WTC11 (cell line): ENCODE measurements around the gene MITF. TPM values are rescaled to one million over a fixed set of nuclear protein-coding genes. Genes with fewer than 3 reads are reported as not detected.

Source experiments
- ATAC-seq: fragments of 200-7000 bp; cut with Tn5 transposase; 2 replicates; pipeline ENCODE4 v1.10.0; 2021; ENCODE audit warnings: mild to moderate bottlenecking, moderate library complexity
- Bru-seq: library from RNA; stranded (reverse); fragments of 400-500 nt; gene quantifications from one replicate; lab custom pipeline; 2021; lab: Mats Ljungman, UMichigan
- CTCF ChIA-PET: fragments of 300-600 bp; sonication (Branson Sonifier 250); formaldehyde crosslinking; loops from one replicate; lab custom pipeline; 2021; ENCODE audit warnings: antibody characterized with exemption; lab: Charles Lee
- POLR2A ChIA-PET: fragments of 350-600 bp; sonication (Branson Sonifier 250); formaldehyde crosslinking; loops from one replicate; lab custom pipeline; 2021; ENCODE audit warnings: antibody characterized with exemption; lab: Charles Lee
- DNase-seq: peaks from one replicate; pipeline ENCODE4 v3.0.0; 2021; ENCODE audit warnings: low spot score
- H3K27ac Mint-ChIP-seq: 2 replicates; pipeline ENCODE4 v1.8.0; 2021; ENCODE audit warnings: mixed read lengths
- H3K27me3 Mint-ChIP-seq: 2 replicates; pipeline ENCODE4 v1.8.0; 2021; ENCODE audit warnings: low read depth, mild to moderate bottlenecking, moderate library complexity, mixed read lengths
- H3K36me3 Mint-ChIP-seq: 2 replicates; pipeline ENCODE4 v1.8.0; 2021; ENCODE audit warnings: mixed read lengths
- H3K4me1 Mint-ChIP-seq: 2 replicates; pipeline ENCODE4 v1.8.0; 2022; ENCODE audit warnings: mixed read lengths
- H3K4me3 Mint-ChIP-seq: 2 replicates; pipeline ENCODE4 v1.8.0; 2021; ENCODE audit warnings: mild to moderate bottlenecking, moderate library complexity, mixed read lengths
- H3K9me3 Mint-ChIP-seq: 2 replicates; pipeline ENCODE4 v1.8.0; 2021; ENCODE audit warnings: mixed read lengths
- ARID4B ChIP-seq: sonication (generic); formaldehyde crosslinking; IDR thresholded peaks from 2 replicates; pipeline ENCODE4 v1.8.0; 2023; ENCODE audit warnings: missing genetic modification reagents, mild to moderate bottlenecking, borderline replicate concordance
- ATF1 ChIP-seq: sonication (generic); formaldehyde crosslinking; IDR thresholded peaks from 2 replicates; pipeline ENCODE4 v1.8.1; 2023; ENCODE audit warnings: mild to moderate bottlenecking, moderate library complexity, missing genetic modification reagents
- CREM ChIP-seq: sonication (generic); formaldehyde crosslinking; IDR thresholded peaks from 2 replicates; pipeline ENCODE4 v1.8.1; 2022; ENCODE audit warnings: mild to moderate bottlenecking, missing genetic modification reagents, moderate library complexity
- MLX ChIP-seq: sonication (generic); formaldehyde crosslinking; IDR thresholded peaks from 2 replicates; pipeline ENCODE4 v1.8.1; 2023; ENCODE audit warnings: mild to moderate bottlenecking, missing genetic modification reagents, moderate library complexity
- NFE2L1 ChIP-seq: sonication (generic); formaldehyde crosslinking; IDR thresholded peaks from 2 replicates; pipeline ENCODE4 v1.8.1; 2023; ENCODE audit warnings: missing genetic modification reagents
- NR1H2 ChIP-seq: sonication (generic); formaldehyde crosslinking; IDR thresholded peaks from 2 replicates; pipeline ENCODE4 v1.9.0; 2021; ENCODE audit warnings: mild to moderate bottlenecking, moderate library complexity, missing genetic modification reagents
- PRRX2 ChIP-seq: fragments of 250-450 bp; sonication (Bioruptor Pico); IDR thresholded peaks from 2 replicates; pipeline ENCODE4 v1.8.0; 2021; ENCODE audit warnings: mild to moderate bottlenecking
- RORB ChIP-seq: fragments of 250-450 bp; sonication (Bioruptor Pico); IDR thresholded peaks from 2 replicates; pipeline ENCODE4 v1.9.0; 2021; ENCODE audit warnings: mild to moderate bottlenecking
- SMAD4 ChIP-seq: sonication (generic); formaldehyde crosslinking; IDR thresholded peaks from 2 replicates; pipeline ENCODE4 v1.8.0; 2022; ENCODE audit warnings: mild to moderate bottlenecking, missing genetic modification reagents
- SP1 ChIP-seq: sonication (generic); formaldehyde crosslinking; conservative IDR thresholded peaks from 2 replicates; pipeline ENCODE4 v1.8.1; 2022; ENCODE audit warnings: missing genetic modification reagents
- ZNF138 ChIP-seq: sonication (generic); formaldehyde crosslinking; conservative IDR thresholded peaks from 2 replicates; pipeline ENCODE4 v1.8.1; 2022; ENCODE audit warnings: mild to moderate bottlenecking, moderate library complexity, missing genetic modification reagents
- ZNF416 ChIP-seq: fragments of 250-450 bp; sonication (Bioruptor Pico); IDR thresholded peaks from 2 replicates; pipeline ENCODE4 v1.9.0; 2021; ENCODE audit warnings: mild to moderate bottlenecking, inconsistent platforms
- long read RNA-seq, 3 experiments: library from RNA in 1 of 3; library from capped mRNA in 1 of 3; library from polyadenylated mRNA in 1 of 3; unstranded in 2 of 3; stranded (forward) in 1 of 3; transcript quantifications; one replicate each; pipeline ENCODE4 v2.0.0, GENCODE V29; 2021
- total RNA-seq: library from RNA; stranded (reverse); gene quantifications from 3 replicates; pipeline ENCODE4 v1.2.3, GENCODE V29; 2021
- TF ChIP-seq, protein P1 (sequence below): sonication (generic); formaldehyde crosslinking; IDR thresholded peaks from 2 replicates; pipeline ENCODE4 v1.8.1; 2022; ENCODE audit warnings: mild to moderate bottlenecking, moderate library complexity, missing genetic modification reagents
- TF ChIP-seq, protein P2 (sequence below): sonication (generic); formaldehyde crosslinking; conservative IDR thresholded peaks from 2 replicates; pipeline ENCODE4 v1.8.1; 2023; ENCODE audit warnings: mild to moderate bottlenecking, low read depth, missing genetic modification reagents, moderate library complexity
- TF ChIP-seq, protein P3 (sequence below): sonication (generic); formaldehyde crosslinking; IDR thresholded peaks from 2 replicates; pipeline ENCODE4 v1.8.0; 2022; ENCODE audit warnings: mild to moderate bottlenecking, missing genetic modification reagents
- TF ChIP-seq, protein P4 (sequence below): sonication (generic); formaldehyde crosslinking; conservative IDR thresholded peaks from 2 replicates; pipeline ENCODE4 v1.8.1; 2022; ENCODE audit warnings: mild to moderate bottlenecking, missing genetic modification reagents
- TF ChIP-seq, protein P5 (sequence below): fragments of 250-450 bp; sonication (Bioruptor Pico); IDR thresholded peaks from 2 replicates; pipeline ENCODE4 v1.9.0; 2021; ENCODE audit warnings: mild to moderate bottlenecking, borderline replicate concordance

MITF gene
- total RNA-seq (0.44 to 1.3 TPM (median 1.3 TPM) in 3 replicates), Bru-seq, nascent RNA (percentile 23 among the genes with signal in this experiment)
- long read RNA-seq, experiment 1, full-length matches to known transcripts = 2 of 3 reads
- long read RNA-seq, experiment 1, partial matches to known transcripts = 1 of 3 reads
- long read RNA-seq, experiment 1, other reads (novel, unspliced or antisense) = 0 of 3 reads
- long read RNA-seq, experiment 2, full-length matches to known transcripts = 1 of 1 reads
- long read RNA-seq, experiment 2, partial matches to known transcripts = 0 of 1 reads
- long read RNA-seq, experiment 2, other reads (novel, unspliced or antisense) = 0 of 1 reads
- long read RNA-seq, experiment 3 = 0 reads

DNA sequence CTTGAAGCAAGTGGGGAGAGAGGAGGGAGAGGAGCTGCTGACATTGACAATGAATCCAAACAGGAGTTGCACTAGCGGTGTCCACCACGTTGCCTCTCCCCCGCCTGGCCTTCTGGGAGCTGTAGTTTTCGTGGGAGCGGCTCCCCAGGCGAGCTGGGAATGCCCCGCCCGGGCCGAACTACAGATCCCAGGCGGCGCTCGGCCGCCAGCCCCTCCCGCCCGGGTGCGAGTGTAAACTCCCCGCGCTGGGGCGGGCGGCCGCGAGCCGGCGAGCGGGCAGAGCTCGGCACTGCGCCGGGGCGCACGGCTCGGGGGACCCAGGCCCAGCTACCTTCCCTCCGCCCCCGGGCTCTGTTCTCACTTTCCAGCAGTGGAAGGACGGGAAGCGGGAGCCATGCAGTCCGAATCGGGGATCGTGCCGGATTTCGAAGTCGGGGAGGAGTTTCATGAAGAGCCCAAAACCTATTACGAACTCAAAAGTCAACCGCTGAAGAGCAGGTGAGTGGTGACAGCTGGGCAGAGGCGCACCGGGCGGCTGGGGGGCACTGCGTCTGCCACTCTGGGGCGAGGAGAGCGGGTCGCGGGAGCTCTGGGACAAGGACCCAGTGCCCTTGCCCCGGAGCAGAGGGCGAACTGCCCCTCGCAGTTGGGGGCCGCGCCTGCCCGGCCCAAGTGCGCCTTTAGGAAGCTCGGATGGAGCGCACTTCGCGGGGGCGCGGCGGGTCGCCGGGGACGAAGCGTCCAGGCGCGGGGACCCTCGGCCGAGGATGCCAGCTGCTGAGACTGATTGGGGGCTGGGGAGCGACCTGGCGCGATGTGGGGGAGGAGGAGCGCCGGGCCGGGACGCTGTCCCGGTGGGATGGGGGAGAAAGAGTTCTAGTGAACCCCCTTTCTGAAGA lies at the start of gene MITF:
MITF (plus strand) TSS at position 261 of the 899 bp plus-strand sequence; CDS start at position 395, 134 bp downstream.
- Mint-ChIP-seq H3K9me3 (no peaks in the 10 kb centered on the region), H3K4me1 (peaks cover 27% of the 10 kb centered on the region), H3K27ac (no peak within 1 kb of the TSS), H3K36me3 (no peaks in the 10 kb centered on the region), H3K27me3 (peaks cover 58% of the 10 kb centered on the region), H3K4me3 (peak within 1 kb of the TSS; percentile 80)
- ChIA-PET POLR2A (interaction anchor here (1.0 to 1.1 kb wide), 2 partner anchors 21 to 52 kb away, joined by 4 to 7 read pairs; no protein-coding TSS in a partner anchor), CTCF (interaction anchor here (0.6 to 1.9 kb wide), 7 partner anchors 21 to 433 kb away, joined by 3 to 11 read pairs (median 4); no protein-coding TSS in a partner anchor)
- ATAC-seq = peak; percentile 95
- DNase-seq = peak; percentile 94
- TF ChIP-seq, protein P1, sequence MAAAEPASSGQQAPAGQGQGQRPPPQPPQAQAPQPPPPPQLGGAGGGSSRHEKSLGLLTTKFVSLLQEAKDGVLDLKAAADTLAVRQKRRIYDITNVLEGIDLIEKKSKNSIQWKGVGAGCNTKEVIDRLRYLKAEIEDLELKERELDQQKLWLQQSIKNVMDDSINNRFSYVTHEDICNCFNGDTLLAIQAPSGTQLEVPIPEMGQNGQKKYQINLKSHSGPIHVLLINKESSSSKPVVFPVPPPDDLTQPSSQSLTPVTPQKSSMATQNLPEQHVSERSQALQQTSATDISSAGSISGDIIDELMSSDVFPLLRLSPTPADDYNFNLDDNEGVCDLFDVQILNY (CRISPR knock-in tag) = peak; percentile 70; the same call in 1 of the 2 replicates
- TF ChIP-seq, protein P2, sequence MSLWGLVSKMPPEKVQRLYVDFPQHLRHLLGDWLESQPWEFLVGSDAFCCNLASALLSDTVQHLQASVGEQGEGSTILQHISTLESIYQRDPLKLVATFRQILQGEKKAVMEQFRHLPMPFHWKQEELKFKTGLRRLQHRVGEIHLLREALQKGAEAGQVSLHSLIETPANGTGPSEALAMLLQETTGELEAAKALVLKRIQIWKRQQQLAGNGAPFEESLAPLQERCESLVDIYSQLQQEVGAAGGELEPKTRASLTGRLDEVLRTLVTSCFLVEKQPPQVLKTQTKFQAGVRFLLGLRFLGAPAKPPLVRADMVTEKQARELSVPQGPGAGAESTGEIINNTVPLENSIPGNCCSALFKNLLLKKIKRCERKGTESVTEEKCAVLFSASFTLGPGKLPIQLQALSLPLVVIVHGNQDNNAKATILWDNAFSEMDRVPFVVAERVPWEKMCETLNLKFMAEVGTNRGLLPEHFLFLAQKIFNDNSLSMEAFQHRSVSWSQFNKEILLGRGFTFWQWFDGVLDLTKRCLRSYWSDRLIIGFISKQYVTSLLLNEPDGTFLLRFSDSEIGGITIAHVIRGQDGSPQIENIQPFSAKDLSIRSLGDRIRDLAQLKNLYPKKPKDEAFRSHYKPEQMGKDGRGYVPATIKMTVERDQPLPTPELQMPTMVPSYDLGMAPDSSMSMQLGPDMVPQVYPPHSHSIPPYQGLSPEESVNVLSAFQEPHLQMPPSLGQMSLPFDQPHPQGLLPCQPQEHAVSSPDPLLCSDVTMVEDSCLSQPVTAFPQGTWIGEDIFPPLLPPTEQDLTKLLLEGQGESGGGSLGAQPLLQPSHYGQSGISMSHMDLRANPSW (CRISPR knock-in tag) = no peak
- TF ChIP-seq ARID4B (CRISPR knock-in tag) (no peak), ZNF138 (CRISPR knock-in tag) (no peak), SMAD4 (CRISPR knock-in tag) (no peak), ZNF416 (CRISPR knock-in tag) (no peak), NR1H2 (no peak), CREM (CRISPR knock-in tag) (0 out of 2 replicates have a peak, but pooled peaks have one; percentile 19), SP1 (CRISPR knock-in tag) (no peak), NFE2L1 (CRISPR knock-in tag) (no peak), PRRX2 (no peak), RORB (CRISPR knock-in tag) (no peak), ATF1 (CRISPR knock-in tag) (no peak), MLX (CRISPR knock-in tag) (no peak)
- TF ChIP-seq, protein P3, sequence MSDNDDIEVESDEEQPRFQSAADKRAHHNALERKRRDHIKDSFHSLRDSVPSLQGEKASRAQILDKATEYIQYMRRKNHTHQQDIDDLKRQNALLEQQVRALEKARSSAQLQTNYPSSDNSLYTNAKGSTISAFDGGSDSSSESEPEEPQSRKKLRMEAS = no peak; the same call in 1 of the 2 replicates
- TF ChIP-seq, protein P4, sequence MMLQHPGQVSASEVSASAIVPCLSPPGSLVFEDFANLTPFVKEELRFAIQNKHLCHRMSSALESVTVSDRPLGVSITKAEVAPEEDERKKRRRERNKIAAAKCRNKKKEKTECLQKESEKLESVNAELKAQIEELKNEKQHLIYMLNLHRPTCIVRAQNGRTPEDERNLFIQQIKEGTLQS (CRISPR knock-in tag) = no peak
- TF ChIP-seq, protein P5, sequence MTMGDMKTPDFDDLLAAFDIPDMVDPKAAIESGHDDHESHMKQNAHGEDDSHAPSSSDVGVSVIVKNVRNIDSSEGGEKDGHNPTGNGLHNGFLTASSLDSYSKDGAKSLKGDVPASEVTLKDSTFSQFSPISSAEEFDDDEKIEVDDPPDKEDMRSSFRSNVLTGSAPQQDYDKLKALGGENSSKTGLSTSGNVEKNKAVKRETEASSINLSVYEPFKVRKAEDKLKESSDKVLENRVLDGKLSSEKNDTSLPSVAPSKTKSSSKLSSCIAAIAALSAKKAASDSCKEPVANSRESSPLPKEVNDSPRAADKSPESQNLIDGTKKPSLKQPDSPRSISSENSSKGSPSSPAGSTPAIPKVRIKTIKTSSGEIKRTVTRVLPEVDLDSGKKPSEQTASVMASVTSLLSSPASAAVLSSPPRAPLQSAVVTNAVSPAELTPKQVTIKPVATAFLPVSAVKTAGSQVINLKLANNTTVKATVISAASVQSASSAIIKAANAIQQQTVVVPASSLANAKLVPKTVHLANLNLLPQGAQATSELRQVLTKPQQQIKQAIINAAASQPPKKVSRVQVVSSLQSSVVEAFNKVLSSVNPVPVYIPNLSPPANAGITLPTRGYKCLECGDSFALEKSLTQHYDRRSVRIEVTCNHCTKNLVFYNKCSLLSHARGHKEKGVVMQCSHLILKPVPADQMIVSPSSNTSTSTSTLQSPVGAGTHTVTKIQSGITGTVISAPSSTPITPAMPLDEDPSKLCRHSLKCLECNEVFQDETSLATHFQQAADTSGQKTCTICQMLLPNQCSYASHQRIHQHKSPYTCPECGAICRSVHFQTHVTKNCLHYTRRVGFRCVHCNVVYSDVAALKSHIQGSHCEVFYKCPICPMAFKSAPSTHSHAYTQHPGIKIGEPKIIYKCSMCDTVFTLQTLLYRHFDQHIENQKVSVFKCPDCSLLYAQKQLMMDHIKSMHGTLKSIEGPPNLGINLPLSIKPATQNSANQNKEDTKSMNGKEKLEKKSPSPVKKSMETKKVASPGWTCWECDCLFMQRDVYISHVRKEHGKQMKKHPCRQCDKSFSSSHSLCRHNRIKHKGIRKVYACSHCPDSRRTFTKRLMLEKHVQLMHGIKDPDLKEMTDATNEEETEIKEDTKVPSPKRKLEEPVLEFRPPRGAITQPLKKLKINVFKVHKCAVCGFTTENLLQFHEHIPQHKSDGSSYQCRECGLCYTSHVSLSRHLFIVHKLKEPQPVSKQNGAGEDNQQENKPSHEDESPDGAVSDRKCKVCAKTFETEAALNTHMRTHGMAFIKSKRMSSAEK (CRISPR knock-in tag) = no peak
